LNCAP (cell line): ENCODE data around the gene SEMA5A.

ENCODE experiments used
- CTCF ChIP-seq: fragments of 450-650 bp; IDR thresholded peaks from 2 replicates; pipeline ENCODE4 v1.5.1; 2017; ENCODE audit warnings: mild to moderate bottlenecking

SEMA5A gene

GRCh38 chr5:9139344-9139743 is 406.5 kb downstream of the SEMA5A start:
- TF ChIP-seq CTCF, result no peak

- TF ChIP-seq CTCF, result no peak
Measured at GRCh38 chr5:9128136-9128535, 417.7 kb downstream of the SEMA5A start.

- no peak for TF ChIP-seq CTCF
Measured at GRCh38 chr5:9126490-9126889, 419.4 kb downstream of the SEMA5A start.

- TF ChIP-seq CTCF, result no peak
Measured at GRCh38 chr5:9125852-9126251, 420.0 kb downstream of the SEMA5A start.

GRCh38 chr5:9124838-9125237 is 421.0 kb downstream of the SEMA5A start:
- TF ChIP-seq CTCF, result no peak

- TF ChIP-seq CTCF, result no peak
Measured at GRCh38 chr5:9124071-9124470, 421.8 kb downstream of the SEMA5A start.

- TF ChIP-seq CTCF, result no peak
Measured at GRCh38 chr5:9122528-9122927, 423.3 kb downstream of the SEMA5A start.

GRCh38 chr5:9121597-9121996 is 424.3 kb downstream of the SEMA5A start:
- no peak for TF ChIP-seq CTCF
